ENCODE measurements around the gene MCUB. TPM values are rescaled to one million over a fixed set of nuclear protein-coding genes. Genes with fewer than 3 reads are reported as not detected.

Gene MCUB
- total and polyA plus RNA-seq, 5 donors, result 10.8 to 25.3 (median 14.8) TPM

DNA sequence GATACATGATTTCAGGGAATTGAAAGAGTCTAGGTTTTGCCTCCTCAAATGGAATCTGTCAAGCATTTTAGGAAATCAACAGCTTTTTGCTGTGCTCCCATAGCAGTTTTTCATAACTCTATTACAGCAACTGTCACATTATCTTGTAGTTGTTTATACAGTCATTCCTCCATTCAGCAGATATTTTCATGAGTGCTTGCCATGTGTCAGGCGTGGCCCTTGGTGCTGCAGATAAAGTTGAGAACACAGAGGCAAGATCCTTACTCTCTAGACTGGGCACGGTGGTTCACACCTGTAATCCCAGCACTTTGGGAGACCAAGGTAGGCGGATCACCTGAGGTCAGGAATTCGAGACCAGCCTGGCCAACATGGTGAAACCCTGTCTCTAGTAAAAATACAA lies 67.3 kb downstream of the MCUB start:
- DNase-seq, result no peak
- WGBS, result 86% methylated on average over 4 of the region's 4 CpGs
- Histone ChIP-seq H3K4me1 (ENCODE audit: control insufficient read depth, insufficient read depth, low read length) (peaks cover 4% of the 10 kb centered on the region), H3K4me3 (ENCODE audit: low read length) (no peak overlapping the region), H3K27ac (ENCODE audit: low read length) (no peak overlapping the region), H3K9me3 (ENCODE audit: control insufficient read depth, low read length) (no peaks in the 10 kb centered on the region), H3K27me3 (ENCODE audit: control insufficient read depth, insufficient read depth) (no peaks in the 10 kb centered on the region)
- intact Hi-C loops (cut with DNase I), result no loop called here
- ATAC-seq, result no peak

DNA sequence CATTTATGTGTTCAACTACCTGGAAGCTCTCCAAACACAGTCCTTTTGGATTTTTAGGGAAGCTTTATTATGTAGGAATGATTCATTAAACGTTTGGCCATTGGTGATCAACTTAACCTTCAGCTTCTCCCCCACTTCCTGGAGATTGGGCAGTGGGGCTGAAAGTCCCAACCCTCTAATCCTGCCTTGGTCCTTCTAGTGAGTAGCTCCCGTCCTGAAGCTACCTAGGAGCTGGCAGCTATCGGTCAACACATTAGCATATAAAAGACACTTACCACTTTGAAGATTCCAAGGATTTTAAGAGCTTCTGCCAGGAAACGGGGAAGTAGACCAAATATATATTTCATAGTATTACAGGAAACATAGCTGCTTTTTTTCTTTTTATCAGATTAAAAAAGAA lies 69.7 kb downstream of the MCUB start:
- Histone ChIP-seq H3K9me3 (ENCODE audit: control insufficient read depth, low read length) (no peaks in the 10 kb centered on the region), H3K27ac (ENCODE audit: low read length) (no peak overlapping the region), H3K4me1 (ENCODE audit: control insufficient read depth, insufficient read depth, low read length) (peaks cover 4% of the 10 kb centered on the region), H3K27me3 (ENCODE audit: control insufficient read depth, insufficient read depth) (no peaks in the 10 kb centered on the region), H3K4me3 (ENCODE audit: low read length) (no peak overlapping the region)
- 58% methylated on average over 4 of the region's 4 CpGs for WGBS
- ATAC-seq (no peak), DNase-seq (peak in 1 of 3 donors; percentile 34)
- intact Hi-C loops (cut with DNase I), result no loop called here

DNA sequence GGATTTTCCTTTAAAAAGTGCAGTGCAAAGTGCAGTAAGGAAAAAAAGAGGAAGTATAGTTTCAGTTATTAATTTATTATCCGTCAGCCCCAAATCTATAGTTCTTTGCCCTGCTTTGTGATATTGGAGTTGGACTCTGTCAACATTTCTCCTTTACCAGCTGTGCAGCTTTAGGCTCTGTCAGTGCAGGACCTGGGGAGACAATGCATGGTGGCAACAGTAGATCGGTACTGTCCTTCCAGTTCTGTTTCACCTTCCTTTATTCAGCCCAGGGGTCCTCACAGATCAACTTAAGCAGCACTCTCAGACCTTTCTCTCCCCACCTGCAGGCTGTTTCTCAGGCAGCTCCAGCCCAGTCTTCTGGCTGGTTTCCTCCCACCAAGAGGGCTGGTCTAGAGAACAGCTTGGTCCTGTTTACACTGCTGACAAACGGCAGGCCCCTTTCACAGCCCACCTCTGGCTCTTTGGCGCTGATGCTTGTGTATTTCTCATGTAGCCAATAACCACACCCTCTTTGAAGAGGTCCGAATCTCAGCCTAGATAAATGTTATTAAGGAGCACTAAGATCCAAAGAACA lies 71.6 kb downstream of the MCUB start:
- ATAC-seq (peak in 1 of 2 donors; percentile 85), DNase-seq (peak in 2 of 3 donors; percentile 47 to 52)
- H3K27me3 ChIP-seq (ENCODE audit: control insufficient read depth, insufficient read depth), result no peaks in the 10 kb centered on the region
- peaks cover 4% of the 10 kb centered on the region for H3K4me1 ChIP-seq (ENCODE audit: control insufficient read depth, insufficient read depth, low read length)
- H3K9me3 ChIP-seq (ENCODE audit: control insufficient read depth, low read length), result no peaks in the 10 kb centered on the region
- intact Hi-C loops (cut with DNase I), result no loop called here
- no peak overlapping the region for H3K27ac ChIP-seq (ENCODE audit: low read length)
- WGBS, result 24% methylated on average over 5 of the region's 5 CpGs
- no peak overlapping the region for H3K4me3 ChIP-seq (ENCODE audit: low read length)

DNA sequence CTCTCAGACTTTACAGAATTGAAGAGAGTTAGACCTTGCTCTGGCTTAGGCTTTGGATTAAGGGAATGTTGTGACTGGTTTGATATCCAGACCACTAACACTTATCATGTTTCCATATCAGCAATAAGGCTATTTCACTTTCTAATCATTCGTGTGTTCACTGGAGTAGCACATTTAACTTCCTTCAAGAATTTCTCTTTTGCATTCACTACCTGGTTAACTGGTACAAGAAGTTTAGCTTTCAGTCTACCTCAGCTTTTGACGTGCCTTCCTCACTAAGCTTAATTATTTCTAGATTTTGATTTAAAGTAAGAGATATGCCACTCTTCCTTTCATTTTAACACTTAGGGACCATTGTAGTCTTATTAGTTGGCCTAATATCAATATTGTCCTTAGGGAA lies 80.6 kb downstream of the MCUB start:
- no peaks in the 10 kb centered on the region for H3K27me3 ChIP-seq (ENCODE audit: control insufficient read depth, insufficient read depth)
- no peaks in the 10 kb centered on the region for H3K9me3 ChIP-seq (ENCODE audit: control insufficient read depth, low read length)
- 88% methylated on average over 2 of the region's 2 CpGs for WGBS
- H3K27ac ChIP-seq (ENCODE audit: low read length), result no peak overlapping the region
- no peak for DNase-seq
- H3K4me1 ChIP-seq (ENCODE audit: control insufficient read depth, insufficient read depth, low read length), result peaks cover 3% of the 10 kb centered on the region
- no peak for ATAC-seq
- H3K4me3 ChIP-seq (ENCODE audit: low read length), result no peak overlapping the region
- intact Hi-C loops (cut with DNase I), result no loop called here

DNA sequence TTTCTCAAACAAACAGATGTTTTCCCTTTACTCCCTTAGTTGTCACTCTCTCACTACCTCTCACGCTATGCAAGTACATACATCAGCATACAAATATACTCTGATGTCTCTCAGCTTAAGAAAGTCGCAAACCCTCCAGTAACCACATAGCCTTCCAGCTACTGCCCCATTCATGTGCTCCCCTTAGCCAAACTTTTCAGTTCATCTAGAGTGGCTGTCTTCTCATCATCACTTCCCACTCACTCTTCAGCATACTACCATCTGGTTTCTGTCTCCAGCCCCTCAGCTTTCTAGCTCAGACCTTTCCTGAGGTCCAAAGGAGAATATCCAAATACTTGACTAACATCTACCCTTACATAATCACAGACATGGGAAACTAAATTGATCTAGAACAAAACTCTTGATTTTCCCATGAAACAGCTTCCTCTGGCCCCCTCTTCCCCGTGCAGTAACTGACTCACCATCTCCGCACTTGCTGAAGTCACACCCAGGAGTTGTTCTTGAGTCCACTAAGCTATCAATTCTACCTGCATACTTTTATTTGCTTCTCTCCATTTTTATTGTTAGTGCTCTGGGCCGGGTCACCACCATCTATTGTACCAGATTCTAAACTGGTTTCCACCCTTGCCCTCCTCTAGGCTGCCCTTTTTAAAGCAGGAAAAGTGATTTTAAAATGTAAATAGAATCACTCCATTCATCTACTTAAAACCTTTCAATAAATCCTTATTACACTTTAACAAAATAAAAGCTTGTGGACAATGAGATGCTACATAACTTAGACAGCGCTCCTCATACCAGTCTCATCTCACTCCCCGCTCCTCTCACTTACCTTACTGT lies 86.0 kb downstream of the MCUB start:
- DNase-seq, result no peak
- no peak overlapping the region for H3K4me3 ChIP-seq (ENCODE audit: low read length)
- ATAC-seq, result peak in 1 of 2 donors; percentile 56
- intact Hi-C loops (cut with DNase I), result no loop called here
- no peak overlapping the region for H3K27ac ChIP-seq (ENCODE audit: low read length)
- H3K4me1 ChIP-seq (ENCODE audit: control insufficient read depth, insufficient read depth, low read length), result peaks cover 3% of the 10 kb centered on the region
- 75% methylated on average over 7 of the region's 7 CpGs for WGBS
- H3K9me3 ChIP-seq (ENCODE audit: control insufficient read depth, low read length), result no peaks in the 10 kb centered on the region
- H3K27me3 ChIP-seq (ENCODE audit: control insufficient read depth, insufficient read depth), result no peaks in the 10 kb centered on the region

DNA sequence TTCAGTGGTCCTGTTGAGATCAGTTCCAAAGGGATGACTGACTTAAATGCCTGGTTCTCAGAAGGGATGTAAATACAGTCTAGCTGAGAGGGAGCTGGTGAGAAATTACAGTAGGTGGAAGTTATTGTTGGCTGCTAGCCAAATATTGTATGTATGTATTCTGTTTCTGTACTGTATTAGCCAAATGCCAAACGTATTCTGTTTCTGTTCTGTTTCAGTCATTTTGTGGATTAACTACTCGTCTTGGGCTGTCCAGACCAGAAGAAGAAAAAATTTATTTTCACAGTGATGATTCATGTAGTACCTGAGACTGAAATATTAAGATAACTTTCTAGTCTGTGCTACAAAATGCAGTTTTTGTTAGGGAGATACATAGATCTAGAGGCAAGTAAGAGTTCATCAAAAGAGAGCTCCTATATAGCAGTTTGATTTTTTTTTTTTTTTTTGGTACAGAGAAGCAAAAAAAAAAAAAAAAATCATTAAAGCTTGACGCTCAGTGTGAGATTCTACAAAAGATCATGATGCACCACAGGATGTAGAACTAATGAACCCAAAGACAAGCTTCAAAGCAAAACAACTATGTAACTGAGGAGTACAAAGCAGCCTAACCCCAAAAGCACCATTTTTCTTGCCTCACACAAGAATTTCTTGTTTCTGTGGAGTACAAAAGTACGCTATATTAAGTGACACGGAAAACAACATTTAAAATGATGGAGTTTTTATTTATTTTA lies 88.4 kb downstream of the MCUB start:
- no peak overlapping the region for H3K27ac ChIP-seq (ENCODE audit: low read length)
- H3K4me3 ChIP-seq (ENCODE audit: low read length), result no peak overlapping the region
- ATAC-seq (no peak), DNase-seq (no peak)
- WGBS, result 70% methylated on average over 5 of the region's 5 CpGs
- peaks cover 3% of the 10 kb centered on the region for H3K4me1 ChIP-seq (ENCODE audit: control insufficient read depth, insufficient read depth, low read length)
- intact Hi-C loops (cut with DNase I), result no loop called here
- H3K27me3 ChIP-seq (ENCODE audit: control insufficient read depth, insufficient read depth), result no peaks in the 10 kb centered on the region
- no peaks in the 10 kb centered on the region for H3K9me3 ChIP-seq (ENCODE audit: control insufficient read depth, low read length)

DNA sequence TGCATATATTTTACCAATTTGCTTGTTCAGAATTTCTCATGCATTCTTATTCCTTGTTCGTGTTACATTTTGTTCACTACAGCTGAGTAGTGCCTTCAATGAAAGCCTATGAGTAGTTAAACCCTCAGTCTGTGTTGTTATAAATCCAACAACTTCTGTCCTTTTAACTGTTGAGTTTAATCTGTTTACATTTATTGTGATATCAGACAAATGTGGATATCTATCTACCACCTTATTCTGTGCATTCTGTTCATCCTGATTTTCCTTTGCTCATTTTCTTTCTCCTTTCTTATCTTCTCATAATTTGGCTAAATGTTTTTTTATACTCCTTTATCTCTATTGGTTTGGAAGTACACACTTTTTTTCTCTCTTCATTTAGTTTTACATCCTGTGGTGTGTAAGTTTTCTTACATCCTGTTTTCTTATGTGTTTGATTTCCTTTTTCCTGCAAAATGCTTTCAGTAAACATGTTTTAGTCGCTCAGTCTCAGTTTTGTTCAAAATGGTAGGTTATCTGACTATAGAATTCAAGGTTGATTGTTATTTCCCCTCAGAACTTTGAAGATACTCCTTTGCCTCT lies 89.0 kb downstream of the MCUB start:
- WGBS, result 80% methylated on average over 2 of the region's 2 CpGs
- no peak overlapping the region for H3K4me3 ChIP-seq (ENCODE audit: low read length)
- peaks cover 3% of the 10 kb centered on the region for H3K4me1 ChIP-seq (ENCODE audit: control insufficient read depth, insufficient read depth, low read length)
- H3K27ac ChIP-seq (ENCODE audit: low read length), result no peak overlapping the region
- ATAC-seq (no peak), DNase-seq (no peak)
- H3K9me3 ChIP-seq (ENCODE audit: control insufficient read depth, low read length), result no peaks in the 10 kb centered on the region
- H3K27me3 ChIP-seq (ENCODE audit: control insufficient read depth, insufficient read depth), result no peaks in the 10 kb centered on the region
- intact Hi-C loops (cut with DNase I), result no loop called here

DNA sequence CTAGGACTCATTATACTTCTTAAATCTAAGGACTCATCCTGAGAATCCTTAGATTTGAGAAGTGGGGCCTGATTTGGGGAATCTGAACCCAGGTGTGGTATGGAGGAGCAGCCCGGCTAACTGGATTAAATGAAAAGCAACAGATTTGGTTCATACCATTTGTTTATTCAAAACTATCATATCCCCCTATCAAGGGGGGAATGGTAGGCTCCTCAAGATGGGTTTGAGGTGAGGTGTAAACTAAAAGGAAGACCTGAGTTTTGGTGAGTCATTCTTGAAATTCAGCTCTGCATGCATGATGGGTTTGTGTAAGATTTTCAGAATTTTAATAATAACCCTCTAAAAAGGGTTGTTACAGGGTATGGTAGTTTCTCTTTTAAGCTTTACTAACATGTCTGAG lies 89.8 kb downstream of the MCUB start:
- intact Hi-C loops (cut with DNase I), result loop anchor here in 2 of 4 donors (10.0 kb wide), 1 partner anchor 225 kb away; no protein-coding TSS in a partner anchor
- WGBS, result 93% methylated on average over 1 of the region's 1 CpG
- Histone ChIP-seq H3K27me3 (ENCODE audit: control insufficient read depth, insufficient read depth) (no peaks in the 10 kb centered on the region), H3K9me3 (ENCODE audit: control insufficient read depth, low read length) (no peaks in the 10 kb centered on the region), H3K4me1 (ENCODE audit: control insufficient read depth, insufficient read depth, low read length) (peaks cover 3% of the 10 kb centered on the region), H3K4me3 (ENCODE audit: low read length) (no peak overlapping the region), H3K27ac (ENCODE audit: low read length) (no peak overlapping the region)
- ATAC-seq, result no peak
- DNase-seq, result no peak

DNA sequence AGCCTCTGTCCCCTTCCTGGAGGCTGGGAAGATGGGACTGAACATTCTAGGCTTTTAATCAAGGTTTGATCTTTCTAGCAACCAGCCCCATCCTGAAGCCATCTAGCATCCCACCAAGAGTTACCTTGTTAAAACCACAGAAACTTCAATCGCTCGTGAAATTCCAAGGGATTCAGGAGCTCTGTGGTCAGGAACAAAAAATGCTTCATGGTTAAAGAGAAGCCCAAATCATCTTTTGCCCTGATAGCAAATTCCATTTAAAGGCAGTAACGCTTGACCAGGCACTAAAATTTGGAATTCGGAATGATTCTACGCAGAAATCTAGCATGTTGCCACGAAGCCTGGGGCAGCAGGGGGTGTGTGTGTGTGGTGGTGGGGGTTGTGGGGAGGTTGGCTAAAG lies 95.3 kb downstream of the MCUB start:
- Histone ChIP-seq H3K27ac (ENCODE audit: low read length) (no peak overlapping the region), H3K4me3 (ENCODE audit: low read length) (no peak overlapping the region), H3K4me1 (ENCODE audit: control insufficient read depth, insufficient read depth, low read length) (no peaks in the 10 kb centered on the region), H3K9me3 (ENCODE audit: control insufficient read depth, low read length) (no peaks in the 10 kb centered on the region), H3K27me3 (ENCODE audit: control insufficient read depth, insufficient read depth) (no peaks in the 10 kb centered on the region)
- WGBS, result 71% methylated on average over 6 of the region's 6 CpGs
- intact Hi-C loops (cut with DNase I), result loop anchor here (5.0 to 10.0 kb wide), 3 partner anchors 223 to 231 kb away; partner anchors contain the start of gene SEC24B (in 1 of the 4)
- no peak for DNase-seq
- no peak for ATAC-seq

DNA sequence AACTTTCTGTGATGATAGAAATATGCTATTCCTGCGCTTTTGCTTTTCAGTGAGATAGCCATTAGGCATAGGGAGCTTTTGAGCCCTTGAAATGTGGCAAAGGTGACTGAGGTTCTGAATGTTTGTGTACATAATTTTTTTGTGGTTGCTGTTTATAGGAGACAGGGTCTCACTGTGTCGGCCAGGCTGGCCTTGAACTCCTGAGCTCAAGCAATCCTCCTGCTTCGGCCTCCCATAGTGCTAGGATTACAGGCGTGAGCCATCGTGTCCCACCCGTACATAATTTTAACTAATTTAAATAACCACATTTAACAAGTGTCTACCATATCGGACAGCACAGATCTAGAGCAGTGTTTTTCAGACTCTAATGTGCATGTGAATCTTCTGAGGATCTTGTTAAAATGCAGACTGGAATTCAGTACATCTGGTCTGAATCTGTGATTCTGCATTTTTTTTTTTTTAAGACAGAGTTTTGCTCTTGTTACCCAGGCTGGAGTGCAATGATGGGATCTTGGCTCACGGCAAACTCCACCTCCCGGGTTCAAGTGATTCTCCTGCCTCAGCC lies 97.9 kb downstream of the MCUB start:
- ATAC-seq (no peak), DNase-seq (no peak)
- WGBS, result 96% methylated on average over 9 of the region's 9 CpGs
- Histone ChIP-seq H3K27me3 (ENCODE audit: control insufficient read depth, insufficient read depth) (no peaks in the 10 kb centered on the region), H3K9me3 (ENCODE audit: control insufficient read depth, low read length) (no peaks in the 10 kb centered on the region), H3K27ac (ENCODE audit: low read length) (no peak overlapping the region), H3K4me1 (ENCODE audit: control insufficient read depth, insufficient read depth, low read length) (no peaks in the 10 kb centered on the region), H3K4me3 (ENCODE audit: low read length) (no peak overlapping the region)
- intact Hi-C loops (cut with DNase I), result loop anchor here (5.0 to 10.0 kb wide), 3 partner anchors 226 to 233 kb away; partner anchors contain the start of gene SEC24B (in 1 of the 4)

All from right cardiac atrium (tissue), 5 donors.